ENCODE data around the gene ZNF280A. TPM values are rescaled to one million over a fixed set of nuclear protein-coding genes. Genes with fewer than 3 reads are reported as not detected.

The ZNF280A gene, protein sequence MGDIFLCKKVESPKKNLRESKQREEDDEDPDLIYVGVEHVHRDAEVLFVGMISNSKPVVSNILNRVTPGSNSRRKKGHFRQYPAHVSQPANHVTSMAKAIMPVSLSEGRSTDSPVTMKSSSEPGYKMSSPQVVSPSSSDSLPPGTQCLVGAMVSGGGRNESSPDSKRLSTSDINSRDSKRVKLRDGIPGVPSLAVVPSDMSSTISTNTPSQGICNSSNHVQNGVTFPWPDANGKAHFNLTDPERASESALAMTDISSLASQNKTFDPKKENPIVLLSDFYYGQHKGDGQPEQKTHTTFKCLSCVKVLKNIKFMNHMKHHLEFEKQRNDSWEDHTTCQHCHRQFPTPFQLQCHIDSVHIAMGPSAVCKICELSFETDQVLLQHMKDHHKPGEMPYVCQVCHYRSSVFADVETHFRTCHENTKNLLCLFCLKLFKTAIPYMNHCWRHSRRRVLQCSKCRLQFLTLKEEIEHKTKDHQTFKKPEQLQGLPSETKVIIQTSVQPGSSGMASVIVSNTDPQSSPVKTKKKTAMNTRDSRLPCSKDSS
- total RNA-seq: not detected in 2 replicates
- long read RNA-seq, partial matches to known transcripts: 0 of 1 reads
- long read RNA-seq, other reads (novel, unspliced or antisense): 1 of 1 reads

DNA sequence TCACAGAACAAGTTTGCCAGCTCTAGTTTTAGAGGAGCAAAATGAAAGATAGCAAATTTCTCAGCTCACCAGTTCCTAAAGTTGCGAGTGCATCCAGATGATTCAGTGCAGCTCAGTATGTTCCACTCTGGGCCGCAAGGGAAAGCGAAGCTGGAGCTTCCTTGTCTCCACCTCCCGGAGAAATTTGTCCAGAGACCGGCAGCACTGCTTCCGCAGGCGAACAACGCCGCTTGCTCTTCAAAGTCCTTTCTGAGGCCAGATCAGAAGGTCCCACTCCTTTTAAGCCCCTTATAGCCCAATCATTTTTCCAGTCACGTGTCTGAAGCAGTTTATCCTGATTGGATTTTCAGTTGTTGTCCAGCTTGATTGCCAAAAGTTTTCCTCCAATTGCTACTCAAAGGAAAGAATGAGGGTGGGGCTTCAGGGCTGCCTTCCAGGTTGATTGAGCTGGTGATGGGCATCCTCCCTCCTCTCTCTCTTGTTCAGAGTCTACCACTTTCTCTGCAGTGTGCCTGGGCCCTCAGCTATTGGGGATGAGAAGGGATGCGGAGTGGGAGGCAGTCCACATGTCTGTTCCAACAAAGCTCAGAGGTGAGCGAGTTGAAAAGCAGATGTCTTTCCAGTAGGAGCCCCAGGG lies at the start of gene ZNF280A:
ZNF280A (minus strand) TSS at position 251 of the 637 bp plus-strand sequence. CDS start 4,640 bp downstream, outside the sequence.
- Mint-ChIP-seq H3K27me3 (peaks cover 30% of the 10 kb centered on the region), H3K36me3 (ENCODE audit: insufficient read depth) (no peaks in the 10 kb centered on the region), H3K27ac (no peak within 1 kb of the TSS), H3K4me3 (ENCODE audit: low read depth) (no peak within 1 kb of the TSS), H3K9me3 (ENCODE audit: low read depth) (peaks cover 3% of the 10 kb centered on the region), H3K4me1 (ENCODE audit: low read depth) (peaks cover 3% of the 10 kb centered on the region)
- DNase-seq (ENCODE audit: low spot score, unreplicated experiment): no peak
- TF ChIP-seq, protein P1, sequence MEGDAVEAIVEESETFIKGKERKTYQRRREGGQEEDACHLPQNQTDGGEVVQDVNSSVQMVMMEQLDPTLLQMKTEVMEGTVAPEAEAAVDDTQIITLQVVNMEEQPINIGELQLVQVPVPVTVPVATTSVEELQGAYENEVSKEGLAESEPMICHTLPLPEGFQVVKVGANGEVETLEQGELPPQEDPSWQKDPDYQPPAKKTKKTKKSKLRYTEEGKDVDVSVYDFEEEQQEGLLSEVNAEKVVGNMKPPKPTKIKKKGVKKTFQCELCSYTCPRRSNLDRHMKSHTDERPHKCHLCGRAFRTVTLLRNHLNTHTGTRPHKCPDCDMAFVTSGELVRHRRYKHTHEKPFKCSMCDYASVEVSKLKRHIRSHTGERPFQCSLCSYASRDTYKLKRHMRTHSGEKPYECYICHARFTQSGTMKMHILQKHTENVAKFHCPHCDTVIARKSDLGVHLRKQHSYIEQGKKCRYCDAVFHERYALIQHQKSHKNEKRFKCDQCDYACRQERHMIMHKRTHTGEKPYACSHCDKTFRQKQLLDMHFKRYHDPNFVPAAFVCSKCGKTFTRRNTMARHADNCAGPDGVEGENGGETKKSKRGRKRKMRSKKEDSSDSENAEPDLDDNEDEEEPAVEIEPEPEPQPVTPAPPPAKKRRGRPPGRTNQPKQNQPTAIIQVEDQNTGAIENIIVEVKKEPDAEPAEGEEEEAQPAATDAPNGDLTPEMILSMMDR (IDR thresholded peaks at IDR 0.05; ENCODE audit: unreplicated experiment): no peak

DNA sequence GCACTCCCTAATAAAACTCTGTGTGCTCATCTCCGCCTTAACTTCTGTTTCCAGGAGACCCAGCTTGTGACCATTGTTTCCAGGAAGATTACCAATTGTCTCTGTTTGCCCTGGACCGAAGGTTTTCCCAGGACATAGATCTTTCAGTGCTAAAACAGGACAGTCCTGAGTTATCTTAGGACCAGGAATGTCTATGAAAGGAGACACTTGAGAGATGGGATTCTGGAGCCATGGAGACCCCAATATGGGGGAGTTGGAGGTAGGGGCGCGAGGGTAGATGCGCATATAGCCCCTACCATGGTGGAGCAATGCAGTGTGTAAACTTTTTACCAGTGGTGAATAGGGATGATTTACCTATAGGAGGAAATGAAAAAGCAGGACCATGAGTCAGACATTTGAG lies 49.1 kb upstream of the ZNF280A start:
- Mint-ChIP-seq H3K27me3 (peaks cover 91% of the 10 kb centered on the region), H3K36me3 (ENCODE audit: insufficient read depth) (no peaks in the 10 kb centered on the region), H3K4me1 (ENCODE audit: low read depth) (peaks cover 2% of the 10 kb centered on the region), H3K27ac (no peak overlapping the region), H3K4me3 (ENCODE audit: low read depth) (no peak overlapping the region), H3K9me3 (ENCODE audit: low read depth) (no peaks in the 10 kb centered on the region)
- no peak for DNase-seq (ENCODE audit: low spot score, unreplicated experiment)
- TF ChIP-seq, protein P1 (IDR thresholded peaks at IDR 0.05; ENCODE audit: unreplicated experiment): no peak

DNA sequence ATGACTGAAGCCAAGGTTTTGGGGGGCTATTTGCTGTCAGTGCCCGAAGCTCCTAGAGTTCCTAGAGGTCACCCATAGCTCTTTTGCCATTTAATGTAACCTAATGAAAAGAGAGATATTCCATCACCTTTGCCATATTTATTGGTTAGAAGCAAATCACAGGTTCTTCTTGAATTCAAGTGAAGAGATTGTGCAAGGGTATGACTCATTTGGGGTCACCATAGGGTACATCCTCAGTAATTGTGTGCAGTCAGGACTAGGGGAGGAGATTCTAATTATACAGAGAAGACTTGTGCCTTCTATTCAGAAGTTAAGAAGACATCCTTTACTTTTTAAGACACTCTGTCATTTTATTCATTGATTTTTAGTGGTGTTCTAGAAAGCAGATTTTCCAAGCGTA lies 45.9 kb upstream of the ZNF280A start:
- Mint-ChIP-seq H3K27ac (no peak overlapping the region), H3K4me1 (ENCODE audit: low read depth) (no peaks in the 10 kb centered on the region), H3K36me3 (ENCODE audit: insufficient read depth) (no peaks in the 10 kb centered on the region), H3K27me3 (peaks cover 80% of the 10 kb centered on the region), H3K4me3 (ENCODE audit: low read depth) (no peak overlapping the region), H3K9me3 (ENCODE audit: low read depth) (no peaks in the 10 kb centered on the region)
- TF ChIP-seq, protein P1 (IDR thresholded peaks at IDR 0.05; ENCODE audit: unreplicated experiment): no peak
- no peak for DNase-seq (ENCODE audit: low spot score, unreplicated experiment)

DNA sequence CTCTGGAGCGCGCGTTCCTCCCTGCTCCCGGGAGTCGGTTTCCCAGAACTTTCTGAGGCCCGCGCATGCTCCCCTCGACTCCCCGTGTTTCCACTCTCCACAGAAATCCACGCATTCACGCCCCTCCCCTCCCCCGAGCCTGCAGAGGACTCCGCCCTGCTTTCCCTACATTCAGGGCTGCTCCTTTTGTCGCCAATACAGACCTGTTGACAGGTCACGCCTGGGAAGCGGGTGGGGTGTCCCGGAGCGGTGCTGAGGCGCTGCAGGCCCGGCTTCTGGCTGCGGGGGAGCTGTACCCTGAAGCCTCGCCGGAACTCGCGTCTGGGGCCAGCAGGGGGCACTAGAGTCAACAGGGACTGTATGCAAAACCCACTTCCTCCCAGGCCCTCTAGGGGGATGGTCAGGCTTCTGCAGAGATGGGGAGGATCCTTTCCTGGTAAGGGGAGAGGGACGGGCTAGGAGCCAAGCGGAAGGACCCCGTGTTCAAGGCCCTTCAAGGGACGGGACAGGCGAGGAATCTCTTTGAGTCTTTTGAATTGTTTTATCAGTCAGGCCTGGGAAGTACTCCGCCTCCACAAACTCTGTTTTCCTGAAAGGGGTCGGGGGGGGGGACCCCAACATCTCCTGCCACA lies 39.0 kb upstream of the ZNF280A start, which contains the start of gene PRAME:
PRAME (minus strand) TSS at position 294 of the 632 bp plus-strand sequence. CDS start 2,433 bp downstream, outside the sequence.
- Mint-ChIP-seq H3K9me3 (ENCODE audit: low read depth) (no peaks in the 10 kb centered on the region), H3K27ac (no peak within 1 kb of the TSS), H3K36me3 (ENCODE audit: insufficient read depth) (no peaks in the 10 kb centered on the region), H3K4me3 (ENCODE audit: low read depth) (no peak within 1 kb of the TSS), H3K4me1 (ENCODE audit: low read depth) (no peaks in the 10 kb centered on the region), H3K27me3 (peaks cover 34% of the 10 kb centered on the region)
- TF ChIP-seq, protein P1 (IDR thresholded peaks at IDR 0.05; ENCODE audit: unreplicated experiment): peak; percentile 66
- DNase-seq (ENCODE audit: low spot score, unreplicated experiment): peak; percentile 60
